HG03025 (cell line): ENCODE data around the gene CCDC92.
"Not testable (repeated sequence)": the region's sequence is repeated elsewhere in the genome, so short reads cannot be mapped to it uniquely, and the experiment has no call there.

ENCODE experiments used
- ATAC-seq: cut with Tn5 transposase; IDR thresholded peaks from one replicate; pipeline ENCODE4 v1.9.1; 2021; ENCODE audit warnings: mild to moderate bottlenecking, moderate library complexity; ENCODE audit not compliant: unreplicated experiment, low FRiP score

Gene CCDC92

GRCh38 chr12:123912415-123913380 lies 59.9 kb downstream of the CCDC92 start:
- ATAC-seq: no peak

DNA sequence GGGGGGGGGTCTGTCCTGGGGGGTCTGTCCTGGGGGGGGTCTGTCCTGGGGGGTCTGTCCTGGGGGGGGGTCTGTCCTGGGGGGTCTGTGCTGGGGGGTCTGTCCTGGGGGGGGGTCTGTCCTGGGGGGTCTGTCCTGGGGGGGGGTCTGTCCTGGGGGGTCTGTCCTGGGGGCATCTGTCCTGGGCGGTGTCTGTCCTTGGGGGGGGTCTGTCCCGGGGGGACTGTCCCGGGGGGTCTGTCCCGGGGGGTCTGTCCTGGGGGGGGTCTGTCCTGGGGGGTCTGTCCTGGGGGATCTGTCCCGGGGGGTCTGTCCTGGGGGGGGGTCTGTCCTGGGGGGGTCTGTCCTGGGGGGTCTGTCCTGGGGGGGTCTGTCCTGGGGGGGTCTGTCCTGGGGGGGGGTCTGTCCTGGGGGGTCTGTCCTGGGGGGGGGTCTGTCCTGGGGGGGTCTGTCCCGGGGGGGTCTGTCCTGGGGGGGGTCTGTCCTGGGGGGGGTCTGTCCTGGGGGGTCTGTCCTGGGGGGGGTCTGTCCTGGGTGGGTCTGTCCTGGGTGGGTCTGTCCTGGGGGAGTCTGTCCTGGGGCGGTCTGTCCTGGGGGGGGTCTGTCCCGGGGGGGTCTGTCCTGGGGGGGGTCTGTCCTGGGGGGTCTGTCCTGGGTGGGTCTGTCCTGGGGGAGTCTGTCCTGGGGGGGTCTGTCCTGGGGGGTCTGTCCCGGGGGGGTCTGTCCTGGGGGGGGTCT lies 60.8 kb downstream of the CCDC92 start:
- not testable (repeated sequence) for ATAC-seq

- ATAC-seq: no peak
Measured at GRCh38 chr12:123910761-123911193, 61.9 kb downstream of the CCDC92 start.

GRCh38 chr12:123910057-123910456 lies 62.6 kb downstream of the CCDC92 start:
- no peak for ATAC-seq

DNA sequence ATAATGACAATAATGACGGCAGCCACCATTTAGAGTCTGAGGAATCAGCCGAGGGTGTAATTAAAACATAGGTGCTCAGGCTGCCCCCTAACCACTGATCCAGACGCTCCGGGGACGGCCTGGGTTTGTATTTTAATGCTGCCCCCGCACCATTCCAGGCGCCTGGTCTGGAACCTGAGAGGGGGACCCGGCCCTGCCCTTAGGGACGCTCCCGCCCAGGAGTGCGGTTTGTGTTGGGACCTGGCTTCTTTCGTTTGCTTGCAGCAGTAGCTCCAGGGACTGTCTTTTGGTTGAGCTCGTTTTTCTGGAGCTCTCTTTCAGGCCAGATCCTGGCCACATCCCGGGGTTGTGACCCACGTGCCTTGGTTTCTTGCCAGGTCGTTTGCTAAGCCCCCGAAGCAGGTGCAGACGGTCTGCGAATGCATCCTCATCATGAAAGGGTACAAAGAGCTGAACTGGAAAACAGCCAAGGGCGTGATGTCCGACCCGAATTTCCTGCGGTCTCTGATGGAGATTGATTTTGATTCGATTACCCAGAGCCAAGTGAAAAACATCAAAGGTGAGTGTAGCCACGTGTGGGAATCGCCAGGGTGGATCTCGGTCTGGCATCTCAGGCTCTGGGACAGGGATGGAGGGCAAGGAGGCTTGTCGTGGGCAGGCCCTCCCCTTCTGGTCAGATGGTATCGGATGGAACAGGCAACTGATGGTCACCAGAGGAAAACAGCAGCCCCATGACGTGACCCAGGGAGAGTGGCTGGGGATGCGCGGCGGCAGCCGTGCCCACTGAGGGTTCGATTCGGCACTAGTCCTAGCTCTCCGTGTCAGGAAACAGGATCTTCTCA lies 63.5 kb downstream of the CCDC92 start:
- ATAC-seq: no peak

DNA sequence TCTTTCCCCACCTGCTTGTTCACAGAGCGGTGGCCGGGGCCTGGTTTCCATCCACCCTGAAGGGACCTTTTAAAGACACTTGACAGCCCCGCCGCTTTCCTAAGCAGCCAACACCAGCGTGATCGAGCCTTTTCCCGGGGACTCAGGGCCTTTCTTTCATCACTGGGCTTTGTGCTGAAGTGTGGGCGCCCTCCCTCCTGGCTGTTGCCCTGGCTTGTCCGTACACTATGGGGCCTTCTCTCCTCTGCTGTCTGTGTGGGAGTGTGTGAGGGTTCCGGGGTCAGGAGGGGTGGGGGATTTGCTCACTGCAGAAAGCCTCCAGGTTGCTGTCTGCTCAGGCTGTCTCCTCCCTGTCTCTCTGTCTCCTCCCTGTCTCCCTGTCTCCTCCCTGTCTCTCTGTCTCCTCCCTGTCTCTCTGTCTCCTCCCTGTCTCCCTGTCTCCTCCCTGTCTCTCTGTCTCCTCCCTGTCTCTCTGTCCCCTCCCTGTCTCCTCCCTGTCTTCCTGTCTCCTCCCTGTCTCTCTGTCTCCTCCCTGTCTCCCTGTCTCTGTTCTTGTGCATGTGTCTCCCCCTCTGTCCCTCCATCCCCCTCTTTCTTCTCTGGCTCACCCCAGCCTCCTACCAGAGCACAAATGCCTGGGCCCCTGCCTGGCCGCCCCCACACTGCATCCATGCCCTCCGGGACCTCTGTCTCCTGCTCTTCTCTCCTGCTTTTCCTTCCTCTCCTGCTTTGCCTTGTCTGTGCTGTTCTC lies 64.7 kb downstream of the CCDC92 start:
- ATAC-seq: no peak

DNA sequence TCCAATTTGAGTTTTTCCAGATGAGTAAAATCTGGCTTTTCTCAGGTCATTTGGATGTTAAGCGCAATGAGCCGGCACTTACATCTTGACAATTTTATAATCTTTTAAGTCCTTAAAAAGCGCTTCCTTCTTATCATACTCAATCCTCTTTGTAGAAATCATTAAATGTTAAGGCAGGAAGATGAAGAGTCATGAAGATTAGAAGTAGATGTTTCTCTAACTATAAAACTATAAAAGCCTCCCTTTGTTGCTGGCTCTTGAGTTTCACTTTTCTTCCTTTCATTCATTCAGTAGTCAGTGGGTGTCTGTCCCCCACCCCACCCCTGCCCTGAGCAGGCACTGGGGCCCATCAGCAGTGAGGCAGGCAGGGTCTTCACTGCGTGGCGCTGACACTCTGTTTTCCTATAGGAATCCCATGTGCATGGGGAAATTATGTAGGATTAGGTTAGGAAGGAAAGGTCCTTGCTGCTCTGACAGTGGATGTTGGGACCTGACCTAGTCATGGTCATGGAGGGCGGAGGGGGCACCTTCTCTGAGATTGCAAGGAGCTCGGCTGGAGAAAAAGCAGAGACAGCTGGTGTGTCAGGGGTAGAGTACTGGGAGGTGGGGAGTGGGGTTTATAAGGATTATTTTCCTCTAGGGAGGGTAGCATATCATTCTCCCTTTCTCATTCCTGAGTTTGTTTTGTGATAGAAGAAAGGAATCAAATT lies 65.8 kb downstream of the CCDC92 start:
- ATAC-seq: no peak

- ATAC-seq: no peak
Measured at GRCh38 chr12:123905319-123905925, 67.2 kb downstream of the CCDC92 start.

- ATAC-seq: no peak
Measured at GRCh38 chr12:123903301-123904065, 69.1 kb downstream of the CCDC92 start.

GRCh38 chr12:123902821-123903220 lies 69.8 kb downstream of the CCDC92 start:
- ATAC-seq: no peak

GRCh38 chr12:123900871-123901376 lies 71.7 kb downstream of the CCDC92 start:
- no peak for ATAC-seq

DNA sequence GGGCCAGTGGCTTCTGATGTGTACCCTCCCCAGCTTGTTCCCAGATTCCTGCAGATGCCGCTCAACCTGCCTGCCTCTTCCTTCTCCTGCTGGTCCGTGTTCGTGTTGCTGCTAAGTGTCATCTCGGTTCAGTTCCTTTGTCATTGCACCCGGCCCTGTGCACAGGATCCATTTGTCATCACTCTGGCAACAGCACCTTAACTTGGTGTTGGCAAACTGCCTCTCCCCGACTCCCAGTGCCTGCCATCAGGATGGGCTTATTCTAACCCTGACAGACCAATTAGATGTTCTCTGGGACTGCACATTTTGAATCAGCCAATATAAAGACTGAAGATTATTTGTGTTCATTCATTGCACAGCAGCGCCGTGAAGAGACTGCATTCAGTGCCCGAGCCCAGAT lies 73.3 kb downstream of the CCDC92 start:
- no peak for ATAC-seq

- no peak for ATAC-seq
Measured at GRCh38 chr12:123898673-123899072, 74.0 kb downstream of the CCDC92 start.

GRCh38 chr12:123897221-123897620 lies 75.4 kb downstream of the CCDC92 start:
- ATAC-seq: no peak

- ATAC-seq: no peak
Measured at GRCh38 chr12:123896767-123897166, 75.9 kb downstream of the CCDC92 start.

GRCh38 chr12:123895451-123895850 lies 77.2 kb downstream of the CCDC92 start:
- no peak for ATAC-seq

GRCh38 chr12:123894823-123895345 lies 77.7 kb downstream of the CCDC92 start:
- ATAC-seq: no peak

DNA sequence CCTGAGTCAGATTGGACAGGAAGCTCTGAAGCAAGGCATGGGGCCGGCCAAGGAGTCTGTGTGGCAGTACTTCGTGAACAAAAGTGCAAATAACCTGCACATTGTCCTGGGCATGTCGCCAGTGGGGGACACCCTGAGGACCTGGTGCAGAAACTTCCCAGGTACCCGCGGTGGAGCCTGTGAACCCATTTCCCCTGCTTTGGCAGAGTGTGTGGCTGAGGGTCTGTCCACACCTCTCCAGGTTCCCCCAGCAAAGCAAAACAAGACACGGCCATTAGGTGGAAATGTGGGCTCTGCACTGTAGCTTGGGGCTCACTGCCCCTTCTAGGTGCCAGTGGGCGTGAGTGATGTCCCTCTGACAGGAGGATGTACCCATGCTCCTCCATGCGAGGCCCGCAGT lies 79.4 kb downstream of the CCDC92 start:
- no peak for ATAC-seq
